ENCODE data around the gene UBASH3A.

Gene UBASH3A

GRCh38 chr21:42411197-42411869 is 7.6 kb downstream of the UBASH3A start:
- no peaks in the 10 kb centered on the region for H3K9me3 ChIP-seq (ENCODE audit: control insufficient read depth, low read length)
- no peaks in the 10 kb centered on the region for H3K36me3 ChIP-seq (ENCODE audit: control insufficient read depth, insufficient read depth, low read length)
- H3K27ac ChIP-seq (ENCODE audit: low read depth, low read length, severe bottlenecking) = no peak overlapping the region
- peaks cover 6% of the 10 kb centered on the region for H3K4me1 ChIP-seq (ENCODE audit: control insufficient read depth, insufficient read depth, low read length, poor library complexity, severe bottlenecking)
- 47 to 62% methylated on average over 3 to 6 of the region's 7 CpGs for WGBS, 2 experiments (ENCODE audit: insufficient coverage in 2 of 2)
- no peak overlapping the region for H3K4me3 ChIP-seq (ENCODE audit: extremely low read depth, insufficient read depth, low read length, poor library complexity, severe bottlenecking)

DNA sequence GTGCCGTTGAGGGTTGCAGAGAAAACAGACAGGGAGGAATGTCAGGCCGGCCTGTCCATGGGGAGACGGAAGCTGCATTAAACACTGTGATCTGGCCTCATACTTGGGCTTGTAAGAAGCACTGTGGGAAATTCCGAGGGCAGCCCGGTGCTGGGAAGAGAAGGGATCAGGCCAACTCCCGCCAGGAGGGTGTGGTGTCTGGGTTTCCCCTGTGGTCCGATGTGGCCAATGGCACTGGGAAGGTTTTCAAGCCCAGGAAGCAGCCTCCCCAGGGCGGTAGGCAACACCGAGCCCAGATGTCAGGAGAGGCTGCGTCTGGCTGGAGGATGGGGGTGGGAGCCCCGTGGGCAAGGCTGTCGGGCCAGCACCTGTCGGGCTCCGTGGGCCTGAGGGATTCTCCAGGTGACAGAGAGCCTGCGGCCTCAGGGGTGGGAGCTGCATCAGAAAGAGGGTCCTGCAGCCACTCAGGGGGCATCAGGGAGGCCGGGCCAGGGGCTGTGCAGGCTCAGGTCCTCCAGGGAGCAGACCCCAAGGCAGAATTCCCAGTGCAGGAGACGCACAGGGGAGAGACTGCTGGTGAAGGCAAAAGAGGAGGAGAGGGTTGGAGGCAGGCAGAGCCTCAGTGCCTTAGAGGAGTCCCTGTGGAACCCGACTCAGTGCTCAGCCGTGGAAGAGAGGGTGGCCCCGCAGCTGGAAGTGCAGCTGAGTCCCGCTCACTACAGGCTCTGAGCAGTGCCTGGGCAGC is 8.4 kb downstream of the UBASH3A start:
- Histone ChIP-seq H3K27ac (ENCODE audit: low read depth, low read length, severe bottlenecking) (no peak overlapping the region), H3K4me3 (ENCODE audit: extremely low read depth, insufficient read depth, low read length, poor library complexity, severe bottlenecking) (no peak overlapping the region), H3K4me1 (ENCODE audit: control insufficient read depth, insufficient read depth, low read length, poor library complexity, severe bottlenecking) (peaks cover 6% of the 10 kb centered on the region), H3K9me3 (ENCODE audit: control insufficient read depth, low read length) (no peaks in the 10 kb centered on the region), H3K36me3 (ENCODE audit: control insufficient read depth, insufficient read depth, low read length) (no peaks in the 10 kb centered on the region)
- 83 to 86% methylated on average over 20 to 21 of the region's 21 CpGs for WGBS, 2 experiments (ENCODE audit: insufficient coverage in 2 of 2)

- WGBS, 2 experiments (ENCODE audit: insufficient coverage in 2 of 2) = 74 to 75% methylated on average over 2 to 3 of the region's 5 CpGs
These were observed 8.9 kb downstream of the UBASH3A start for GRCh38 chr21:42412636-42412933.

DNA sequence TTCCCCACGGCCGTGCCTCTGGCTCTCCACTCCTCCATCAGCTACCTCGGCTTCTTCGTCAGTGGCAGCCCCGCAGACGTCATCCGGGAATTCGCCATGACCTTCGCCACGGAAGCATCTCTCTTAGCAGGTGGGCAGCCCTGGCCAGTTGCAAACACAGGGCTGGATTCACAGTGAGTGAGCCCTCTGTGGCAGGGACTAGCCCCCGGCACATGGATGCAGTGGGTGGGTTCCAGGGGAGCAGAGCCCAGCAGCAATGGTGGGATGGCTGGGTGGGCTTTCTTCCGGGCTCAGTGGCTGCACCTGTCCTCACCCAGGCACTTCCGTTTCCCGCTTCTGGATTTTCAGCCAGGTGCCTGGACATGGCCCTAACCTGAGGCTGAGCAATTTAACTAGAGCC is 9.4 kb downstream of the UBASH3A start:
- WGBS, 2 experiments (ENCODE audit: insufficient coverage in 2 of 2) = 82 to 84% methylated on average over 7 to 13 of the region's 14 CpGs
- no peak overlapping the region for H3K4me3 ChIP-seq (ENCODE audit: extremely low read depth, insufficient read depth, low read length, poor library complexity, severe bottlenecking)
- H3K4me1 ChIP-seq (ENCODE audit: control insufficient read depth, insufficient read depth, low read length, poor library complexity, severe bottlenecking) = peaks cover 6% of the 10 kb centered on the region
- H3K27ac ChIP-seq (ENCODE audit: low read depth, low read length, severe bottlenecking) = no peak overlapping the region
- no peaks in the 10 kb centered on the region for H3K36me3 ChIP-seq (ENCODE audit: control insufficient read depth, insufficient read depth, low read length)
- no peaks in the 10 kb centered on the region for H3K9me3 ChIP-seq (ENCODE audit: control insufficient read depth, low read length)

More at GRCh38 chr21:42412636-42412933, 8.9 kb downstream of the UBASH3A start:
- no peak overlapping the region for H3K27ac ChIP-seq (ENCODE audit: low read depth, low read length, severe bottlenecking)
- H3K9me3 ChIP-seq (ENCODE audit: control insufficient read depth, low read length) = no peaks in the 10 kb centered on the region
- peaks cover 6% of the 10 kb centered on the region for H3K4me1 ChIP-seq (ENCODE audit: control insufficient read depth, insufficient read depth, low read length, poor library complexity, severe bottlenecking)
- no peaks in the 10 kb centered on the region for H3K36me3 ChIP-seq (ENCODE audit: control insufficient read depth, insufficient read depth, low read length)
- no peak overlapping the region for H3K4me3 ChIP-seq (ENCODE audit: extremely low read depth, insufficient read depth, low read length, poor library complexity, severe bottlenecking)

DNA sequence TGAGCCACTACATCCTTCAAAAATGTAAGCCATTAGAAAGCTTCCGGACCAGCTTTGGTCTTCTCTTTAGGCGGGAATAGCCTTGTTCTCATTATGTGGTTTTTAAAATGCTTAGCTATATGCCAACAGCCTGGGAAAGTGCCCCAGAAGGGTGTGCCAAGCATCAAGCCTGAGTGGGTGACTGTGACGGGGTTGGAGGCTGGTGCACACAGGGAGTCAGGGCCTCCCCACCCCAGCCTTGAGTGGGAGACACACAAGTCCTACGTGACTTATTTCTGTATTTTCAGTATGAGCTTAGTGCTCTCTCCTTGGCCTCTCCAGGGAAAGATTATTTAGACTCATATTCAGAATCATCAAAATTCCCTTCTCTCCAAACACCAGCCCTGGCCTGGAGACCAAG is 9.8 kb downstream of the UBASH3A start:
- no peaks in the 10 kb centered on the region for H3K9me3 ChIP-seq (ENCODE audit: control insufficient read depth, low read length)

DNA sequence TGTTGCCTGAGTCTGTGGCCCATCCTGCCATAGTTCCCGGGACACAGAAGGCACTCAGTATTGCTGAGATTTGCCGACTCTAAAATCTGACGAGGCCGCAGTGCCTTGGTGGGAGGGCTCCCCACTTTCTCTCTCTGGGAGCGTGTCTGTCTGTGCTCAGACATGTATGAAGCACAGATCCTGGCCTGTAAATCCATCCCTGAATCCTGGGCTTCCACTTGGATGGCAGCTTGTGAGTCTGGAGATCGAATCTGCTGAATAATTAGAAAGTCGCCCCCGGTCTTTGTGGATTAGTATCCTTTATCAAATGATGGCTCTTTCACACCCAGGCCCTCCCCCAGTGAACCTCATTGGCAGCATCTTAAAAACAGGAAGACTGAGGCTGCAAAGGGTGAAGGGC is 10.4 kb downstream of the UBASH3A start:
- Histone ChIP-seq H3K4me1 (ENCODE audit: control insufficient read depth, insufficient read depth, low read length, poor library complexity, severe bottlenecking) (peaks cover 6% of the 10 kb centered on the region), H3K36me3 (ENCODE audit: control insufficient read depth, insufficient read depth, low read length) (no peaks in the 10 kb centered on the region), H3K27ac (ENCODE audit: low read depth, low read length, severe bottlenecking) (no peak overlapping the region), H3K9me3 (ENCODE audit: control insufficient read depth, low read length) (no peaks in the 10 kb centered on the region), H3K4me3 (ENCODE audit: extremely low read depth, insufficient read depth, low read length, poor library complexity, severe bottlenecking) (no peak overlapping the region)
- 89 to 92% methylated on average over 6 to 7 of the region's 8 CpGs for WGBS, 2 experiments (ENCODE audit: insufficient coverage in 2 of 2)

More for the DNA sequence above, 9.8 kb downstream of the UBASH3A start:
- Histone ChIP-seq H3K27ac (ENCODE audit: low read depth, low read length, severe bottlenecking) (no peak overlapping the region), H3K36me3 (ENCODE audit: control insufficient read depth, insufficient read depth, low read length) (no peaks in the 10 kb centered on the region), H3K4me1 (ENCODE audit: control insufficient read depth, insufficient read depth, low read length, poor library complexity, severe bottlenecking) (peaks cover 6% of the 10 kb centered on the region), H3K4me3 (ENCODE audit: extremely low read depth, insufficient read depth, low read length, poor library complexity, severe bottlenecking) (no peak overlapping the region)
- 84 to 90% methylated on average over 3 to 4 of the region's 4 CpGs for WGBS, 2 experiments (ENCODE audit: insufficient coverage in 2 of 2)

- no peaks in the 10 kb centered on the region for H3K36me3 ChIP-seq (ENCODE audit: control insufficient read depth, insufficient read depth, low read length)
- no peak overlapping the region for H3K4me3 ChIP-seq (ENCODE audit: extremely low read depth, insufficient read depth, low read length, poor library complexity, severe bottlenecking)
- no peak overlapping the region for H3K27ac ChIP-seq (ENCODE audit: low read depth, low read length, severe bottlenecking)
- no peaks in the 10 kb centered on the region for H3K9me3 ChIP-seq (ENCODE audit: control insufficient read depth, low read length)
- 90 to 95% methylated on average over 7 to 8 of the region's 8 CpGs for WGBS, 2 experiments (ENCODE audit: insufficient coverage in 2 of 2)
- peaks cover 6% of the 10 kb centered on the region for H3K4me1 ChIP-seq (ENCODE audit: control insufficient read depth, insufficient read depth, low read length, poor library complexity, severe bottlenecking)
These were observed 10.8 kb downstream of the UBASH3A start for GRCh38 chr21:42414553-42414927.

- no peaks in the 10 kb centered on the region for H3K9me3 ChIP-seq (ENCODE audit: control insufficient read depth, low read length)
- peaks cover 6% of the 10 kb centered on the region for H3K4me1 ChIP-seq (ENCODE audit: control insufficient read depth, insufficient read depth, low read length, poor library complexity, severe bottlenecking)
- no peak overlapping the region for H3K4me3 ChIP-seq (ENCODE audit: extremely low read depth, insufficient read depth, low read length, poor library complexity, severe bottlenecking)
- peak overlapping the region; percentile 16 for H3K27ac ChIP-seq (ENCODE audit: low read depth, low read length, severe bottlenecking)
- no peaks in the 10 kb centered on the region for H3K36me3 ChIP-seq (ENCODE audit: control insufficient read depth, insufficient read depth, low read length)
- 58 to 59% methylated on average over 19 to 27 of the region's 27 CpGs for WGBS, 2 experiments (ENCODE audit: insufficient coverage in 2 of 2)
These were observed 11.4 kb downstream of the UBASH3A start for GRCh38 chr21:42414928-42415769.

DNA sequence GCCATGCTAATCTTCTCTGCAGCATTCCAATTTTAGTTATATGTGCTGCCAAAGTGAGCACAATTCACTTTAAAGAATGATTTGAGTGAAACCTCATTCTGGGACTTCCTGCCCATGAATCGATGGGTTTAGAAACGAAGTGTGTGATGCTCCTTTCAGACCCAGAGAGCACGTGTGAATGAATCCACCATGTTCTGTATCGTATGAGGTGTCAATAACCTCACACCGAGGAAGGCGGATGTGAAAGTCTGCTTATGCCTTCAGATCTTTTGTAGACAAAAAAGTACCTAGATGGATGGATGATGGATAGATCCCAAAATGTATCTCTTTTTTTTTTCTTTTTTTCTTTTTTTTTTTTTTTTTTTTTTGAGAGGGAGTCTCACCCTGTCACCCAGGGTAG is 13.8 kb downstream of the UBASH3A start:
- Histone ChIP-seq H3K36me3 (ENCODE audit: control insufficient read depth, insufficient read depth, low read length) (no peaks in the 10 kb centered on the region), H3K4me1 (ENCODE audit: control insufficient read depth, insufficient read depth, low read length, poor library complexity, severe bottlenecking) (peaks cover 6% of the 10 kb centered on the region), H3K4me3 (ENCODE audit: extremely low read depth, insufficient read depth, low read length, poor library complexity, severe bottlenecking) (no peak overlapping the region), H3K9me3 (ENCODE audit: control insufficient read depth, low read length) (no peaks in the 10 kb centered on the region), H3K27ac (ENCODE audit: low read depth, low read length, severe bottlenecking) (no peak overlapping the region)
- 84 to 92% methylated on average over 4 to 6 of the region's 6 CpGs for WGBS, 2 experiments (ENCODE audit: insufficient coverage in 2 of 2)

DNA sequence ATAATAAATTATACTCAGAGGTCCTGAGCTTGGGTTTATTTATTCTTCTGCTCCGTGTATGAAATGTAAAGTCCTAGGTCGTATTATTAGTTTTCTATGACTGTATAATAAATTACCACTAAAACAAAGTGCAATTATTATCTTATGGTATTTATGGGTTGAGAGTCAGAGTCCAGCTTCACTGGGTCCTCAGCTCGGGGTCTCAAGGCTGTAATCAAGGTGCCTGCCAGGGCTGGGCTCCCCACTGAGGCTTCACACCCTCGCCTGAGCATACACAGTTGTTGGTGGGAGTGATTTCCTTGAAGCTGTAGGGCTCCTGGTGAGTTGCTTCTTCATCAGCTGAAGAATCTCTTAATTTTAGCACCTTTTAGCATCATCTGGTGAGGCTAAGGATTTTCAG is 15.2 kb downstream of the UBASH3A start:
- H3K4me1 ChIP-seq (ENCODE audit: control insufficient read depth, insufficient read depth, low read length, poor library complexity, severe bottlenecking) = peaks cover 6% of the 10 kb centered on the region
- H3K36me3 ChIP-seq (ENCODE audit: control insufficient read depth, insufficient read depth, low read length) = no peaks in the 10 kb centered on the region
- no peak overlapping the region for H3K4me3 ChIP-seq (ENCODE audit: extremely low read depth, insufficient read depth, low read length, poor library complexity, severe bottlenecking)
- no CpG with 5 or more reads among the region's 4 CpGs for WGBS, 2 experiments (ENCODE audit: insufficient coverage in 2 of 2)
- no peaks in the 10 kb centered on the region for H3K9me3 ChIP-seq (ENCODE audit: control insufficient read depth, low read length)
- H3K27ac ChIP-seq (ENCODE audit: low read depth, low read length, severe bottlenecking) = no peak overlapping the region

Data from mesodermal cell (in vitro differentiated cells).